Neural crest cell (in vitro differentiated cells): ENCODE data around the gene C12orf60. TPM values are rescaled to one million over a fixed set of nuclear protein-coding genes. Genes with fewer than 3 reads are reported as not detected.

ENCODE experiments used
- DNase-seq: peaks from one replicate; pipeline ENCODE4 v3.0.0; 2021; ENCODE audit warnings: low read depth, mixed read lengths, low spot score
- H3K27ac Mint-ChIP-seq: one replicate; pipeline ENCODE4 v1.8.0; 2021; ENCODE audit warnings: mild to moderate bottlenecking, mixed read lengths; ENCODE audit not compliant: unreplicated experiment
- H3K27me3 Mint-ChIP-seq: 2 replicates; pipeline ENCODE4 v1.8.0; 2021; ENCODE audit warnings: low read depth, mild to moderate bottlenecking, mixed read lengths
- H3K36me3 Mint-ChIP-seq: 2 replicates; pipeline ENCODE4 v1.8.0; 2021; ENCODE audit warnings: low read depth, mild to moderate bottlenecking, mixed read lengths
- H3K4me1 Mint-ChIP-seq: 2 replicates; pipeline ENCODE4 v1.8.0; 2021; ENCODE audit warnings: mixed read lengths
- H3K4me3 Mint-ChIP-seq: one replicate; pipeline ENCODE4 v1.8.0; 2021; ENCODE audit warnings: mild to moderate bottlenecking, mixed read lengths
- H3K9me3 Mint-ChIP-seq: 2 replicates; pipeline ENCODE4 v1.8.0; 2021; ENCODE audit warnings: mixed read lengths
- CTCF ChIP-seq: fragments of 200-600 bp; sonication (generic); conservative IDR thresholded peaks from 2 replicates; pipeline ENCODE4 v1.5.0; 2021; ENCODE audit warnings: antibody characterized with exemption, mild to moderate bottlenecking
- total RNA-seq: library from RNA; stranded (reverse); gene quantifications from 2 replicates; pipeline ENCODE4 v1.2.1, GENCODE V29; 2021

C12orf60 gene
- total RNA-seq, 1 donor from 2014 or later, result 2.9 TPM

- H3K27ac Mint-ChIP-seq, result no peak overlapping the region
- H3K36me3 Mint-ChIP-seq, result no peaks in the 10 kb centered on the region
- H3K9me3 Mint-ChIP-seq, result no peaks in the 10 kb centered on the region
- peak overlapping the region; percentile 98 for H3K4me3 Mint-ChIP-seq
- peaks cover 12% of the 10 kb centered on the region for H3K27me3 Mint-ChIP-seq
- no peak for DNase-seq
- H3K4me1 Mint-ChIP-seq, result peaks cover 61% of the 10 kb centered on the region
- TF ChIP-seq CTCF, result no peak
These were observed 27.9 kb upstream of the C12orf60 start for GRCh38 chr12:14775636-14775980.

- TF ChIP-seq CTCF, result peak; percentile 49
- DNase-seq, result no peak
- Mint-ChIP-seq H3K9me3 (no peaks in the 10 kb centered on the region), H3K27ac (no peak overlapping the region), H3K27me3 (peaks cover 7% of the 10 kb centered on the region), H3K4me3 (peak overlapping the region; percentile 98), H3K36me3 (no peaks in the 10 kb centered on the region), H3K4me1 (peaks cover 53% of the 10 kb centered on the region)
These were observed 27.1 kb upstream of the C12orf60 start for GRCh38 chr12:14776236-14776961.

GRCh38 chr12:14777271-14777670 is 26.2 kb upstream of the C12orf60 start:
- DNase-seq, result no peak
- H3K36me3 Mint-ChIP-seq, result no peaks in the 10 kb centered on the region
- peak overlapping the region; percentile 76 for H3K4me3 Mint-ChIP-seq
- no peak for TF ChIP-seq CTCF
- peaks cover 45% of the 10 kb centered on the region for H3K4me1 Mint-ChIP-seq
- H3K9me3 Mint-ChIP-seq, result no peaks in the 10 kb centered on the region
- no peak overlapping the region for H3K27ac Mint-ChIP-seq
- peaks cover 7% of the 10 kb centered on the region for H3K27me3 Mint-ChIP-seq

- Mint-ChIP-seq H3K27me3 (no peaks in the 10 kb centered on the region), H3K9me3 (no peaks in the 10 kb centered on the region), H3K27ac (no peak overlapping the region), H3K36me3 (peaks cover 4% of the 10 kb centered on the region), H3K4me3 (no peak overlapping the region), H3K4me1 (peaks cover 34% of the 10 kb centered on the region)
- no peak for DNase-seq
- TF ChIP-seq CTCF, result no peak
These were observed 23.6 kb upstream of the C12orf60 start for GRCh38 chr12:14779834-14780233.

- Mint-ChIP-seq H3K27me3 (no peaks in the 10 kb centered on the region), H3K4me1 (peaks cover 23% of the 10 kb centered on the region), H3K27ac (no peak overlapping the region), H3K9me3 (no peaks in the 10 kb centered on the region), H3K4me3 (no peak overlapping the region), H3K36me3 (peaks cover 4% of the 10 kb centered on the region)
- DNase-seq, result no peak
- no peak for TF ChIP-seq CTCF
These were observed 22.6 kb upstream of the C12orf60 start for GRCh38 chr12:14780859-14781258.
